HG02840 (cell line): ENCODE data around the gene ZNF609.

Experiments used
- ATAC-seq: cut with Tn5 transposase; IDR thresholded peaks from one replicate; pipeline ENCODE4 v1.9.1; 2021; ENCODE audit warnings: mild to moderate bottlenecking, moderate library complexity, moderate number of reproducible peaks; ENCODE audit not compliant: unreplicated experiment, low FRiP score

Gene ZNF609

DNA sequence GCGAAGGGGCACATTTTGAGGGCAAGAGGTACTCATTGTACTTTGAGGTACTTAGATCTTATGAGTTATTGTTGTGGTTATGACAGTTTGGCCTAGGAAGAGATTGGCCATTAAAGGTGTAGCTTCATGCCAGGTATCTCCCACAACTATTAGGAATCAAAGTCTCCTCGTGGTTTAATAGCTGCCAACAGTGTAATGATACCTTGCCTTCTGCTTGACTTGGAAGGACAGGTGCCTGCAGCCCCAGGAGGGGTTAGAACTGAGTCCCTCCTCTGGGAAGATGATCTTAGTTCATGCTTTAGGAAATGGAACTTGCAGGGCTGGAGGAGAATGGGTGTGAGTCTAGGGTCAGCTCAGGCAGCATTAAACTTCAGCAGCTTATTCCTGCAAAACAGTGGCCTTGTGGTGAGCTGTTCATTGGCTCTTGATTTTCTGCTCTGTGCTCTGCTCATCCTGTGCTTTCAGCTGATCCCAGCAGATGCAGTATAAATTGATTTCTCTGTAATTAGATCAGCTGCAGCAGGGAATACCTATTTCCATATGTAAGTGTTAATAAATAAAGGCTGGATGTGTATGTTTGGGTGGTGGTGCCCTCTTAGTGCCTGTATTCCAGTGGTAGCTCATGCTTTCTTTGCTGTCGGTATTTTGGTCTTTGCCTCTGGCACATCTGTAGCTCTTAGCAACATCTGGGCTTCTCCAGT lies 40.5 kb downstream of the ZNF609 start:
- ATAC-seq, result no peak

DNA sequence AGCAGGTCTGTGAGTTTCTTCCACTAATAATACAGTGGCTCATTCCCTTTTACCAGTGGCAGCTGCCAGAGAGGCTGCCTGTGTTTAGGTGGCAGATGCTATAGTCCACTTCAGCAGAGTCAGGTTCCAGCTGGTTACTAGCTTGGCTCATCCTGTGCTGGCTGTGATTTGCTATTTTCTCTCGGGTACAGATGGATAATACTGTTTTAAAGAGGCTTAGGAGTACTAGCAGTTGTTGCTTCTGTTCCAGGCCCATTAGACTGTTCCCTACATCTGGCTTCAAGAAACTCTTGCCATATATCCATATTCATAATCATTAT lies 41.0 kb downstream of the ZNF609 start:
- no peak for ATAC-seq

DNA sequence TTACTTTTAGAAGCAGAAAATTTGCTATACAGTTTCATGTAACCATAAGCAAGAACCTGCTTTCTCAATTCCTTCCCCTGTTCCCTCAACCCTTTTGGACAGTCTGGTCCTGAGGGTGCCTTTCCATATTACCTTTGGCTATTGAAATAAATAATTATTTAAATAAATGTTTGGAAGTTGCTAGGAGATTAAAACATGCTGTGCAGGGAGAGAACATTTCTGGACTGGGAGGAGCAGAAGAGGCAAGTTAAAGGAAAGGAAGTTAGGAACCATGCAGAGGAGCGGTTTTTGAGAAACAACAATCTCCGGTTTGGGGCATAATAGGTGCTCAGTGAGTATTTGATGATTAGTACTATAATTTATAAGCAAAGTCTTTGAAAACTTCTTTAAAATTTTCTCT lies 41.8 kb downstream of the ZNF609 start:
- no peak for ATAC-seq

DNA sequence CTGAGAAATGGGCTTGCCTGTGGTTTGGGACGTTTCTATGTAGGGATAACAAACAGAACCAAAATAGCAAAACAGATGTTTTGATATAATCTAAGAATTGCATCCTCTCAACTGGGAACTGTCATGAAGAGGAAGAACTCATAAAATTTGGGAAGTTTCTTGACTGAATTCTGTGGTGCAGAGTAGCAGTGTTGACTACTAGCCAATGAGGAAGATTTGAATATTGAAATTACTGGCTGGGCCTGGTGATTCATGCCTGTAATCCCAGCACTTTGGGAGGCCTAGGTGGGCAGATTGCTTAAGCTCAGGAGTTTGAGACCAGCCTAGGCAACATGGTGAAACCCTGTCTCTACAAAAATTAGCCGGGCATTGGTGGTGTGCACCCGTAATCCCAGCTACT lies 42.2 kb downstream of the ZNF609 start:
- ATAC-seq, result no peak

DNA sequence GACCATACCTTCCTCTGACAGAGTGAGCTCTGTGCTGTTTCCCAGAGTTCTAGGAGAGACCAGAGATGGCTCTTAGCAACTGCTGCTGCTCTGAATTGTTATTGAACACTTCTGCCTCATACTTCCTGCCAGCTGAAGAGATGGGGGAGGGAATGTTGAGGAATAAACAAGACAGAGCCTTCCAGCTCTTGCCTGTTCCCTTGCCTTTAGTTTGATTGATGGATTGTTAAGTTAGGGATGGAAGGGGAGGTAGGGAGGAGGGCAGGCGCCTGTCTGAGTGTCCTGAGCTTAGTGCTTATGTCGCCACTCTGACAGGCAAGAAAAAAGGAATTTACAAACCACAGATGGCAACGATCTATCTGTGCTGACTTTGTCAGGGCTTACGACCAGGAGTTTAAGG lies 42.8 kb downstream of the ZNF609 start:
- no peak for ATAC-seq

DNA sequence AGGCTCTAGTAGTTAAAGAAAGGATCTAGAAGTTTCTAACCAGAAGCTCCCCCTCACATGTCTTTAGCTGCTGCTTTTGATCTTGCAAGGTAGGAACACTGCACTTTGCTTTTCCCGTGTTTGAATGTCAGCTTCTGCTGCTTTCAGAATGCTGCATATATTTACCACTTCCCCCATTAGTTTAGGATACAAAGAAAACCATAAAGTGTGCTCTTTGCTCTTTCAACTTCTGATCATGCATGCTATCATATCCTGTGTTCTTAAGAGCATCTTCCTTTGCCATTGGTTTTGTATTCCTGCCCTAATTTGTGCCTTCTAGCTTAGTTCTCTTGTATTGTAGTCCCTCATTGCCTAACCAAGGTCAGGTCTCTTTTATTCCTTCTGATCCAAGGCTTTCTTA lies 43.3 kb downstream of the ZNF609 start:
- ATAC-seq, result no peak

DNA sequence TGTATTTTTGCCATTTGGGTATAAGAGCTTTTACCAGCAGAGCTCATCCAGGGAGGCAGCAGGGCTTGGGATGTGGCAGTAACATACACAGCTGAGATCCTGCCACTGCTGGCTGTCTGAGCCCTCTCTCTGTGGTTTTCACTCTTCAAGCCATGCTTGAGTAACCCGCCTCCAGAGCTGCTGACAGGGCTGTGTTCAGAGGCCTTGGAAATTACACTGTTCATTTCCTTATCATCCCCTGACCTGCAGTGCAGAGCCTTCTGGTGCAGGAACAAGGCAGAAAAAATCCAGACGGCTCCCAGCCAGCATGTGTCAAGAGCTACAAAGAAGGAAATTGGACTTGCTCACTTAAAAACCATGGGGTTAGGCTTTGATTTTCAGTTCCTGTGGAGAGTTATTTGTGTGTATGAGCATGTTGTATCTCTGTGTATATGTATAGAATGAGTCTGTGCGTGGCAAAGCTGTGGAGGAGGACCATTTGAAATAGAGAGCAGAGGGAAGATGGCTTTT lies 47.0 kb downstream of the ZNF609 start:
- no peak for ATAC-seq

DNA sequence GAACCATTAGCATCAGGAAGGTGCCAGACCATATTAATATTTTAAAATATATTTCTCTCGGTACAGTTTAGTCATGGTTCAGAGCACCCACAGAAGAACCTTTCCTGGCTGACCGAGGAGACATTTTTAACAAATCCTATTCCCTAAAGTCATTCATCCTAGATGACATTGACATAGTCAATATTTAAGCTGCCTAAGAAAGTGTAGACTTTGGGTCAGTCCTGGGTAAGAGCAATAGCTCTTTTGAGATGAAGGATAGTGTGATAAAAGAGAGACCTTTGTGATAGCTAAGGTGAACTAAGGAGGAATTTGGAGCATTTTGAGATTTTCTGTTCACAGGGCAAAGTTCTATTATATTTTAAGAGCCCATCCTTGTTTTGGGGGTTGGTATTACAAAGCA lies 47.5 kb downstream of the ZNF609 start:
- no peak for ATAC-seq

DNA sequence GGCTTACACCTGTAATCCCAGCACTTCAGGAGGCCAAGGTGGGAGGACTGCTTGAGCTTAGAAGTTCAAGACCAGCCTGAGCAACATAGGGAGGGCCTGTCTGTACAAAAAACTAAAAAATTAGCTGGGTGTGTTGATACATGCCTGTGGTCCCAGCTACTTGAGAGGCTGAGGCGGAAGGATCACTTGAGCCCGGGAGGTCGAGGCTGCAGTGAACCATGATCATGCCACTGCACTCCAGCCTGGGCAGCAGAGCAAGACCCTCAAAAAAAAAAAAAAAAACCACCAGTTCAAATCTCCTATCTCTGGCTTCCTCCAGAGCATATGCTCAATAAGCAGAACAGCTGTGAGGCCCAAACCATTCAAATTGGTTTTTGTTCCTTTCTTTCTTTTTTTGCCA lies 53.4 kb downstream of the ZNF609 start:
- no peak for ATAC-seq

DNA sequence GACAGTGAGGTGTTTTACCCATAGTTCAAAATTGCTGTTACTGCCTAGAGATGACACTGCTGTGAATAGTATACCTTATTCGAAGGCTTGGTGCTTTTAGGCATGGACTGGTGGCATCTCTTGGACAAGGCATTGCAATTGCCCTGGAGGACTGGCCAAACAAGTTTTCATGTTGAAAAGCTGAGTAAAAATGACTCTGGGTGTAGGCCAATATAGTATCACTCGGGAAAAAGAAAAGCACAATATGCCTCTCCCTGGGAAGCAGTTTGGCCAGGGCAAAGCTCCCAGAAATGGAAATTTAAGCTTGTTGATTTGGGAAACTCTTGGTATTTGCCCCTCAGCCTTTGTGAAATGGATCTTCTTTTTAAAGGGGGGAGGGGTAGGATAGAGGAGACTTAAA lies 54.8 kb downstream of the ZNF609 start:
- ATAC-seq, result no peak

DNA sequence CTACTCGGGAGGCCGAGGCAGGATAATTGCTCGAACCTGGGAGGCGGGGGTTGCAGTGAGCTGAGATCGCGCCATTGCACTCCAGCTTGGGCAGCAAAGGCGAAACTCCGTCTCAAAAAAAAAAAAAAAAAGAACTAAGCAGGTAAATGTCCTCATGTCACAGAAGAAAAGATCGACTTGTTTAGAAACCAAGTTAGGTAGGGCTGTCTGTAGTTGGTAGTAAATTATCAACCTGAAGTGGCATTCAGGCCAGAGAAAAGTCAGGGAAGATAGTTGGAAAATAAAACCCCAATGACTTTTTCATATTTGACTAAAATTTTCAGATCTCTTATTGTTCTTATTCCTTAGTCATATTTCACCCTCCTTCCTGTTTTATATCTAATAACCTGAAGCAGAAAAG lies 55.4 kb downstream of the ZNF609 start:
- ATAC-seq, result no peak

DNA sequence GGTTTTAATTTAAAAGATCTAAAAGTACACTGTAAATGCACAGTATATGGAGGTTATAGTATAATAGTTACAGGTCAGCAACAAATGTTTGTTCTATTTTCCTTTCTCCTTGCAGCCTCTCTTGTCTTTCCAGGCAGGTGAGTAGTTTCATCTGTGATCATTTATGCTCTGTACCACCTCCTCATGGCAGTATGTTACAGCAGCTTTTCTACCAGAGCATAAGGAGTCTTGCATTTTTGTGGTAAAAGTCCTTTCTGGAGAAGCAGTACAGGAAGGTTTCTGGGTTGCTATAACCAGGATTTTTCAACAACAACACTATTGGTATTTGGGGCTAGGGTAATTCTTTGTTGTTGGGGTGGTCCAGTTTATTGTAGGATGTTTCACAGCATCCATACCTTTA lies 59.5 kb downstream of the ZNF609 start:
- no peak for ATAC-seq

DNA sequence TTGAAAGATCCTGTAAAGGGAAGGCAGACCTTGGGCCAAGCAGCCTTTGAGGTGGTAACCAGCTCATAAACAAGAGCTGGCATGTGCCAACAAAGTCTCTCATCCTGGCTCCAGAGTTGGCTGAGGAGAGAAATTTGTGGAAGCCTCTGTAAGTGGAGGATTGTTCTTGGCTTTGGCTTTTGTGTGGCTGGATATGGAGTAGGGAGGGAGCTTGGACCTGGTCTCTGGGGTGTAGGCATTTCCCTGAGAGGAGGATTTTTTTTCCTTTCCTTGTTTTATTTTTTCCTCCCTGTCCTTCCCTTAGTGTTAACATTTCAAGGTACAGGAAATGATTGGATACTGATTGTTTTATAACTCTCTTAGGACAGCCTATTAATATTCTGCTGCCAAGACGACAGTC lies 60.8 kb downstream of the ZNF609 start:
- no peak for ATAC-seq

DNA sequence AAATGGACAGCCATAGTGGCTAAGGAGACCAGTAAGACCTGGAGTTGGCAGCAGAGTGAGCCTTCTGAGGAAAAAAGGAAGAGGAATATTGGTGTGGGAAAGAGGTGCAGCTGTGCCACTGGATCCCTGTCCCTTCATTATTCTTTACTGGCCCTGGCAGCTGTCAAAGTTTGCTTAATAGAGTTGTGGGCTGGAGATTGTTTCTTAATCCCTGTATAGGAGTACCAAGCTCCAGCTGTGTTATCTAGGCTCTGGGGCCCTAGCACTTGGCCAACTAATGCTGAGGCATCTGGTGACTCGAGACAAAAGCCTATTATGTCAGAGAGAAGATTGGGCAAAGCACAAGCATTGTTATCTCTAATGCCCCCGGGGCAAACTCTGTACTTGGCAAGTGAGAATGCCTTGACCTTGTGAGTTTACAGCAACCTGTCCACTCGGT lies 61.4 kb downstream of the ZNF609 start:
- no peak for ATAC-seq

DNA sequence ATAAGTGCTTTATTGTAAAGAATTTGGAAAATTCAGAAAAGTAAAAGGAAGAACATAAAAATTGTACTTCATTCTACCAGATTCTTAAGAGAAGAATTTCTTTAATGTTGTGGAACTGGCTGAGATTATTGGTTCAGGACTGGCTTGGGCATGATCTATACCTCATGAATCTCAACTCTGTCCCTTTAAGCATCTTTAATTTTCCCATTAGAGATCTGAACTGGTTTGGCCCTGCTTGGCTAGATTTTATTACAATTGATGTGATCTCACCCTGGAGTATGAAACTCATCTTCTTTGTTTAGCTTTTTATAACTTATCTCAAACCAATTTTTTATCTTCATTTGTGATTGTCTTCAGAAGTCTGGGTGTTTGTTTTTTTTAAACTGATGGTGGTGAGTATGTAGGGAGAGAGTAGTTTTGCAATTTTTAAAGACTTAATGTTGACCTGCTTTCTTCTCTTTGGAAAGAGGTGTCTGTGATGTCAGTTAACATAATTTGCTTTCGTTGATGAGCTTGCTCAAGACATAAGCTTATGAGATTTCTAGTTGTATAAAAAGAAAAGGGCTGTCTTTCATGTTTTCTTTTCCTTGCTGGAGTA lies 61.9 kb downstream of the ZNF609 start:
- no peak for ATAC-seq

DNA sequence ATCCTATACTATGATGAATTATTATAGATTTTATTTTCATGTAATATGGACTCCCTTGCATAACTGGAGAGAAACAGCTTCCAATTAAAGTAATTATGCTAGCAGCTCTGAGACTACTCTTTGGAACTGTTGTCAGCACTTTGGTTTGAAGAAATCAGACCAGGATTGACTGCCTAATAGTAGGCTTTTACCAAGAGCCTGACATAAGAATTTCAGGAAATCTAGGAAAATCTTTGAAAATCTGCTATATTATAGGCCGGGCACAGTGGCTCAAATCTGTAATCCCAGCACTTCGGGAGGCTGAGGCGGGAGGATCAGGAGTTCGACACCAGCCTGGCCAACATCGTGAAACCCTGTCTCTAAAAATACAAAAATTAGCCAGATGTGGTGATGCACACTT lies 62.9 kb downstream of the ZNF609 start:
- ATAC-seq, result no peak

DNA sequence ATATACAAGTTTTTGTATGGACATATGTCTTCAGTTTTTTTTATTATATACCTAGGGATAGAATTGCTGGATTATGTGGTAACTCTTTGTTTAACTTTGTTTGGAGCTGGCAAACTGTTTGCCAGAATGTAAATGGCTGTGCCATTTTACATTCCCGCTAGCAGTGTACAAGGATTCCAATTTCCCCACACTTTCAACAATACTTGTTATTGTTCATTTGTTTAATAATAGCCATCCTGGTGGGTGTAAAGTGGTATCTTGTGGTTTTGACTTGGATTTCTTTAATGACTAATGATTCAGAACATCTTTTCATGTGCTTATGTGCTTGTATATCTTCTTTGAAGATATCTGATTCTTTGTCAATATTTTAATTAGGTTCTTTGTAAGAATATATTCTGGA lies 64.4 kb downstream of the ZNF609 start:
- ATAC-seq, result no peak

DNA sequence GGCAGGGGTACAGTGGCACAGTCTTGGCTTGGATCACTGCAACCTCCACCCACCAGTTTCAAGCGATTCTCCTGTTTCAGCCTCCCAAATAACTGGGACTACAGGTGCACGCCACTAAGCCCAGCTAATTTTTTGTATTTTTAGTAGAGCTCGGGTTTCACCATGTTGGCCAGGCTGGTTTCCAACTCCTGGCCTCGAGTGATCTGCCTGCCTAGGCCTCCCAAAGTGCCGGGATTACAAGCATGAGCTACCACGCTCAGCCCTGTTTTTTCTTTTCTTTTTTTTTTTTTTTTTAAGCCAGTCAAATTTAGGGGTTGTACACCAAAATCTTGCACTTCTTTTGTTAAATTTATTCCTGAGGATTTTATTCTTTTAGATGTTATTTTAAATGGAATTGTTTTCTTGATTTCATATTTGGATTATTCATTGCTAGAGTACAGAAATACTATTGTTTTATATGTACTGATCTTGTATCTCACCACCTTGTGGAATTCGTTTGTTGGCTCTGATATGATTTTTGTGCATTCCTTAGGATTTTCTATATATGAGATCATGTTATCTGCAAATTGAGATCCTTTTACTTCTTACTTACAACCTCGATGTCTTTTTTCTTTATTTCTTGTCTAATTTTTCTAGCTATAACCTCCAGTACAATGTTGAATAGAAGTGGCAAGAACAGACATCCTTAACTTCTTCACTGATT lies 65.6 kb downstream of the ZNF609 start:
- ATAC-seq, result no peak

DNA sequence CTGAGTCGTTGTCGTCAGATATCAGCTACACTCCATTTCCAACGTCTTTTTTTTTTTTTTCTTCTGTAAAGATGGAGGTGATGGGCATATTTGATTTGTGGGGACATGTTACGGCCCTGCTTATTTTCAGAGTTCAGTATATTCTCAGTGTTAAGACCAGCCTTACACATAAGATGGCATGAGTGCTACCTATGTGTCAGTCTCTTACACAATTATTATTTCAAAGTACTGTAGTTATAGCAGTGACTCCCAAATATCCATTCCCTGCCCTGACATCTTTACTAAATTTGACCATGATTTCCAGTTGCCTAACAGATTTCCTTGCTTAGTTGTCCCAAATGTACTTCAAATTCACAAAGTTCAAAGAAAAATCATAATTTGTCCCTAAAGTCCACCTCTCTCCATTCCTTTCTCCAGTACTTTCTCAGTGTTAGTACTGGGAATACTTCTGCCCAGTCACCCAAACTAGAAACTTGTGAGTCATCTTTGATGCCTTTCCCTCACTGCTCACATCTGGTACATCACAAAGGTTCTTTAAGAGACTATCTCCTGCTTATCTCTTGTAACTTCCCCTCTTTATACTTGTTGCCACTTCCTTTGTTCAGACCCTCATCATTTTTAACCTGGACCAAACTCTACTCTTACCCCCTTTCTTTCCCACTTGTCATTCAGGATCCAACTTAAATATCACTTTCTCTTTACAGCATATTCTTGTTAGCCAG lies 67.0 kb downstream of the ZNF609 start:
- ATAC-seq, result no peak

DNA sequence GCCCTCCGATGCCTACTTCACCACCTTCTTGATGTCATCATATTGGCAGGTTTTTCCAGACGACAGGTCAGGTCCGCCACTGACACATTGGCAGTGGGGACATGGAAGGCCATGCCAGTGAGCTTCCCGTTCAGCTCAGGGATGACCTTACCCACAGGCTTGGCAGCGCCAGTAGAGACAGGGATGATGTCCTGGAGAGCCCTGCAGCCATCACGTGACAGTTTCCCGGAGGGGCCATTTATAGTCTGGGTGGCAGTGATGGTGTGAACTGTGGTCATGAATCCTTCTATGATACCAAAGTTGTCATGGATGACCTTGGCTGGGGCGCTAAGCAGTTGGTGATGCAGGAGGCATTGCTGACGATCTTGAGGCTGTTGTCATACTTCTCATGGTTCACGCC lies 68.5 kb downstream of the ZNF609 start:
- ATAC-seq, result no peak

DNA sequence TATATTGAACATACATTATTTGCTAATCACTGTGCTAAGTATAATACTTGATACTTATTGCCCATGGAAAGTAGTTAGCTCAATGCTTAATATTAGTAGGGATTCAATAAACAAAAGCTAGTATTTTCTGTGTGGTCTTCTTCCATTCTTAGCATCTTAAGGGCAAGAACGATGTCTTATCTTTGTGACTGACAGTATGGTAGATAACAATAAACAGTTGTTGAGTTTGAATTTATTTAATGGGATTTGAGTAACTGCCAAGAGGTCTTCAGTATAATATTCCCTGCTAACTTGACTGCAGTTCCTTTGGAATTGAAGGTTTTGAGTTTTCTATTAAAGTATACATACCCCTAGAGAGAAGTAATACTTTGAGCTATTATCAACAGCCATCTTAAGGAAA lies 70.1 kb downstream of the ZNF609 start:
- ATAC-seq, result no peak
